Pancreas (tissue), 10 donors: ENCODE measurements around the gene USO1. TPM values are rescaled to one million over a fixed set of nuclear protein-coding genes. Genes with fewer than 3 reads are reported as not detected.

ENCODE experiments used
- ATAC-seq, 4 donors: fragments of 200-7000 bp; cut with Tn5 transposase; one replicate each; pipeline versions ENCODE4 v1.8.0 to v1.9.1; 2020; ENCODE audit warnings: mild to moderate bottlenecking in 4 of 4, moderate library complexity in 4 of 4
- DNase-seq, 6 donors: peaks; one replicate each; pipeline ENCODE4 v3.0.0-alpha.2; 2020
- FAIRE-seq: peaks from 2 replicates; lab custom pipeline; 2012; peaks lifted over from hg19 to GRCh38; lab: Jason Lieb, UNC
- H3K27ac ChIP-seq, 4 donors: fragments of 200-600 bp; sonication (generic); 1 replicate in 3 of 4; 2 replicates in 1 of 4; pipeline versions ENCODE4 v1.5.0 to v1.8.0; 2020
- H3K27me3 ChIP-seq, 4 donors: fragments of 200-600 bp; one replicate each; pipeline ENCODE4 v1.8.0; 2021
- H3K36me3 ChIP-seq, 3 donors: fragments of 200-600 bp; sonication (generic) in 1 of 3; one replicate each; pipeline versions ENCODE4 v1.5.0 to v1.8.0; 2020 to 2021
- H3K4me1 ChIP-seq, 3 donors: fragments of 200-600 bp; one replicate each; pipeline ENCODE4 v1.8.0; 2021
- H3K4me3 ChIP-seq, 4 donors: fragments of 200-600 bp; sonication (generic) in 2 of 4; one replicate each; pipeline versions ENCODE4 v1.5.0 to v1.8.0; 2020 to 2021
- H3K9me3 ChIP-seq, 4 donors: fragments of 200-600 bp; one replicate each; pipeline ENCODE4 v1.8.0; 2021
- CTCF ChIP-seq, 4 donors: fragments of 200-600 bp; sonication (generic) in 3 of 4; IDR thresholded peaks; one replicate each; pipeline versions ENCODE4 v1.5.0 to v1.8.0; 2021; ENCODE audit warnings: antibody characterized with exemption in 4 of 4
- WGBS, 2 donors: extraction: QIAGEN DNeasy Blood & Tissue Kit; methylation state at CpG; one replicate each; pipeline ENCODE4 v1.1.7; 2013; 5-methylcytosine and 5-hydroxymethylcytosine counted together
- intact Hi-C, 3 donors: fragments of 100-400 bp; cut with DNase I; formaldehyde crosslinking; loops; one replicate each; pipeline versions ENCODE4 v1.11.1 to v1.14.2; 2022
- polyA plus RNA-seq, 2 donors: library from polyadenylated mRNA; stranded (reverse); fragments of 200-250 nt; gene quantifications; one replicate each; pipeline ENCODE4 v1.2.3, GENCODE V29; 2013
- total RNA-seq, 6 donors: library from RNA; stranded (reverse); fragmentation: NEBNext Ultra II Directional in 4 of 6; extraction: Animal tissue kit (Norgen Biotek cat#: 25700) in 4 of 6; gene quantifications; one replicate each; pipeline versions ENCODE4 v1.2.1 to v1.2.4, GENCODE V29; 2021 to 2023
- donor health status: healthy with polysubstance abuse.
- donor health status: DM: no; HTN: no; CAD: no; lungs with moderate emphysema.
- donor health status: DM: no; HTN: no; CAD: no.
- donor health status: control.
- donor health status: control.
- donor health status: Bipolar disorder and iron deficiency.
- donor health status: DM: yes; HTN: yes; CAD: no.
- donor health status: DM: no; HTN: no; CAD: no.
- donor health status: DM: no; HTN: no; CAD: no.
- donor health status: DM: yes; HTN: yes; CAD: no.

USO1 gene
- total and polyA plus RNA-seq, 8 donors = 31.2 to 58.2 (median 51.4) TPM

GRCh38 chr4:75830906-75831305, 106.5 kb downstream of the USO1 start:
- Histone ChIP-seq H3K4me1 (no peaks in the 10 kb centered on the region), H3K36me3 (no peaks in the 10 kb centered on the region), H3K4me3 (no peak overlapping the region), H3K9me3 (no peaks in the 10 kb centered on the region), H3K27ac (no peak overlapping the region), H3K27me3 (no peaks in the 10 kb centered on the region)
- no peak for ATAC-seq
- TF ChIP-seq CTCF (IDR thresholded peaks at IDR 0.05) = no peak
- intact Hi-C loops = no loop called here
- no peak for DNase-seq
- FAIRE-seq = no peak
- 21 to 39% methylated on average over 1 of the region's 1 CpG for WGBS, 2 donors

- no peak for FAIRE-seq
- Histone ChIP-seq H3K27me3 (no peaks in the 10 kb centered on the region), H3K4me1 (no peaks in the 10 kb centered on the region), H3K9me3 (no peaks in the 10 kb centered on the region), H3K4me3 (no peak overlapping the region), H3K27ac (no peak overlapping the region), H3K36me3 (no peaks in the 10 kb centered on the region)
- 93 to 94% methylated on average over 2 of the region's 2 CpGs for WGBS, 2 donors
- intact Hi-C loops = no loop called here
- no peak for TF ChIP-seq CTCF (IDR thresholded peaks at IDR 0.05)
- peak in 1 of 4 donors; percentile 59 for ATAC-seq
- DNase-seq = no peak
Observed at GRCh38 chr4:75831856-75832405, 107.6 kb downstream of the USO1 start.

- H3K4me1 ChIP-seq = no peaks in the 10 kb centered on the region
- no peak overlapping the region for H3K4me3 ChIP-seq
- H3K36me3 ChIP-seq = no peaks in the 10 kb centered on the region
- 90 to 91% methylated on average over 1 of the region's 1 CpG for WGBS, 2 donors
- FAIRE-seq (no peak), ATAC-seq (no peak), DNase-seq (no peak)
- no peaks in the 10 kb centered on the region for H3K9me3 ChIP-seq
- intact Hi-C loops = no loop called here
- no peaks in the 10 kb centered on the region for H3K27me3 ChIP-seq
- TF ChIP-seq CTCF (IDR thresholded peaks at IDR 0.05) = no peak
- no peak overlapping the region for H3K27ac ChIP-seq
Observed at GRCh38 chr4:75834095-75834771, 109.9 kb downstream of the USO1 start.

GRCh38 chr4:75834772-75835154, 110.4 kb downstream of the USO1 start:
- TF ChIP-seq CTCF (IDR thresholded peaks at IDR 0.05) = no peak
- no peak overlapping the region for H3K27ac ChIP-seq
- no peaks in the 10 kb centered on the region for H3K36me3 ChIP-seq
- no peaks in the 10 kb centered on the region for H3K27me3 ChIP-seq
- no peaks in the 10 kb centered on the region for H3K4me1 ChIP-seq
- no peak for DNase-seq
- WGBS, 2 donors = 79 to 88% methylated on average over 2 of the region's 2 CpGs
- no peak overlapping the region for H3K4me3 ChIP-seq
- ATAC-seq = no peak
- H3K9me3 ChIP-seq = no peaks in the 10 kb centered on the region
- no peak for FAIRE-seq
- intact Hi-C loops = no loop called here
